Mesenteric fat pad (tissue), 1 donor: Measurements from ENCODE around the gene RAB22A. TPM values are rescaled to one million over a fixed set of nuclear protein-coding genes. Genes with fewer than 3 reads are reported as not detected.
"Not testable (repeated sequence)": the region's sequence is repeated elsewhere in the genome, so short reads cannot be mapped to it uniquely, and the experiment has no call there.

Source experiments
- DNase-seq: peaks from one replicate; pipeline ENCODE4 v3.0.0-alpha.2; 2020; ENCODE audit warnings: low spot score
- total RNA-seq: library from RNA; stranded (reverse); fragmentation: NEBNext Ultra II Directional; extraction: Animal tissue kit (Norgen Biotek cat#: 25700); gene quantifications from one replicate; pipeline ENCODE4 v1.2.1, GENCODE V29; 2021
- donor health status: DM: yes; HTN: yes; CAD: no.

Gene RAB22A
- total RNA-seq, 1 donor from 2014 or later: 22.2 TPM

DNA sequence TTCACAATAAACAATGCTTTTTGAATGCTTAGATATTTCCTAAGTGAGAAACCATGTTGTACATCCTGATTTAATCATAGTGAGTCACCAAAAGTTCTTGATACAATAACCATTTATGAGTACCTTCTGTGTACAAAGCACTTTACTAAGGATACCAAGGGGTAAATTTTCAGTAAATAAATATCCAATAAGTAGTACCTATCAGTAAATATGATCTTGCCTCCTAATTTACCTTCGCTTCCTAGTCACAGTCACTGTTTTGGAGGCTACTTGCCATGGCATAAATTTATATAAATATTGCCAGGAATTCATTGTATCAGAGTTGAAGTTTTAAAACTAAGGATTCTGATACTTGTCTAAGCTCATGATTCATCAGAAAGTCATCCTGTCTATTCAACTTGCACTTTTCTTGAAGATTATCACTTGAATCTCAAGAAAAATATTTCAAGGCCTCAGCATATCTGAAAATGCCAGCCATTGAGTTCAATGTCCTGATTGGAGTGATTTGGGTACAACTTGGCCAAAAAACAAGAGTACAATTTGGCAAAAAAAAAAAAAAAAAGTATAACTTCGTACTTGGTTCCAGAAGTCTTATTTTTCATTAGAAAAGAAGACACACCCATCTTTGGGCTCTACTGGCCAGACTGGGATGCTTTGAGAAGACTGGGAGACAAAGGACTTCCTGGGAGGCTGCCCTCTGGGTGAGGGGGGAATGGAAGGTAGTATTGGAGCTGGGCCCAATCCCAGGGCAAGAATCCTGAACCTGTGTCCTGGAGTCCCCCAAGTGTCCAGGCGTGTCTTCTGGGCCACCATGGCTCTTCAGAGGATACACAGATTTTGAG, 32.8 kb downstream of the RAB22A start:
- DNase-seq: no peak

DNA sequence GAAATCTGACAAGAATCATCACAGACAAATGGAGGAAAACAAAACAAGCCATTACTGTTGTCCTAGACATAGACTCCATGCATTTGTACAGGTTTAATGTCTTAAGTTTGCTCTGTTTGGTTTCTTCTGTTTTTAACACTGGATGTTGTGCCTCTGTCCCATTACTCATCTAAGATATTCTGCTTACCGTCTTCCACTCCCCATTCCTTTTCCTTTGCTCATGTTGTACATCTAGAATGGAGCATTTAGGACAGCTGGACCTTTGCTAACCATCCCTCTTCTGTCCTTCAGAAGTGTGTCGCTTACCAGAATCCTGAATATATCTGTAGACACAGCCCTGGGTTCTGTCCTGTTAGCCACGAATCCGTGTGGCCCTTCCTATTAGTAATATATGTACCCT, 35.2 kb downstream of the RAB22A start:
- DNase-seq: no peak

DNA sequence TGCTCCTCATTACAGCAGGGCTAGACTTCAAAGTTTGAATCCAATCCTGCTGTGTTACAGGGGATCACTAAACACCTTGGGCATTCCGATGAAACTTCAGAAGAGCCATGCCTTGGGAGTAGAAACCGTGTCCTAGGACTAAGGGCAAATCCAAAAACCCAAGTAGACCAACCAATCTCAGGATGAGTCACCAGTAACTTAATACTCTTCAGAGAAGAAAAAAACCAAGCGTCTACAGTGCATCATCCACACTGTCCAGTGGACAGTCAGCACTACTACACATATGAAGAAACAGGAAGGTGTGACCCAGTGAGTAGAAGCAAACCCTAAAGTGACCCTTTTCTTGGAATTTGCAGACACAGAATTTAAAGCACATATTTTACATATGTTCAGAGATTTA, 40.1 kb downstream of the RAB22A start:
- DNase-seq: no peak

DNA sequence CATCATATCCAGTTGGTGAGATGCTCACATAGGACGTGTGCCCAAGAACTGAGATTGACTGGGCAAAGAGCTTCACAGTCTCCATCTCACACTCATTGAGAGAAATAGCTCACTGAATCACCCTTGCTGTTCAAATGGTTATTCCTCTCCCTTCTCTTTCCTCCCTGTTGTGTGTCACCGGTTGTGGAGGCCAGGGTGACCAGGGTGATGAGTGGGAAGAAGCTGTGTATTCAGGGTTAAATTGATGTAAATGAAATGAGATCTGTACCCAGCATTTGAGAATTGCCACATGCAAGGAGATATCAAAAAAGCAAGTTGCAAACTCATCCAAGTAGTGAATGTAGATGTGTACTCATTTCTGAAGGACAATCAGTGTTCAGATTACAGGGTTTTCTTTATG, 43.0 kb downstream of the RAB22A start:
- no peak for DNase-seq

DNA sequence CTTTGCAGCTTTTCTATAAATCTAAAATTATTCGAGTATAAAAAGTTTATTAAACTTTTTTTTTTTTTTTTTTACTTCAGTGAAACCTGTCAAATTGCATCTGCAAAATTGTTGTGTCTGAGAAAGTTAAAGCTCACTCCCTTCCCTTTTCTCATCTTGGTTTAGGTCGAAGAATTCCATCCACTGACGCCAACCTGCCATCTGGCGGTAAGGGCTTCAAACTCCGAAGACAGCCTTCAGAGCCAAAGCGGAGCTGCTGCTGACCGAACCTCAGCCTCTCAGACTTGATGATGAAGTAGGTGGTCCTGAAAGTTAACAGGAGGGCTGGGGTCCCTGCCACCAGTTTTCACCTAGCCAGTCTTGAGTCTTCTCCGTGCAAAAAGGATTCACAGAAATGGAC, 49.9 kb downstream of the RAB22A start:
- DNase-seq: no peak

DNA sequence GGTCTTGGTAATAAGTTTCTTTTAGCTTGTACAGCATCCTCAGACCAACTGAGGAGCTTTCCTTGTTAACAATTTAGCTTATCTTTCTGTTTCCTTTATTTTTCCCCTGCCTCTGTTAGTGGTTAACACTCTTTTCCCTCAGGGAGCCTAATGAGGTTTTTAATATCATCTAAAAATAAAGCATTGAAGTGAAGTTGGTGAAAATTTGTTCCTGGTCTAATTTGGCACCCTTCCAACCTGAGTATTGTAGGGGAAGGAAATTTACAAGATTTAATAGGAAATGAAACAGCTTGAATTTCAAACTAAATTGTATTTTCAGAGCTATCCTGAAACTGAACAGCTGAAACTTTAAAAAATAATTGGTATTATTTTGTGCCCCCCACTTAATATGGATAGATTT, 51.4 kb downstream of the RAB22A start:
- no peak for DNase-seq

DNA sequence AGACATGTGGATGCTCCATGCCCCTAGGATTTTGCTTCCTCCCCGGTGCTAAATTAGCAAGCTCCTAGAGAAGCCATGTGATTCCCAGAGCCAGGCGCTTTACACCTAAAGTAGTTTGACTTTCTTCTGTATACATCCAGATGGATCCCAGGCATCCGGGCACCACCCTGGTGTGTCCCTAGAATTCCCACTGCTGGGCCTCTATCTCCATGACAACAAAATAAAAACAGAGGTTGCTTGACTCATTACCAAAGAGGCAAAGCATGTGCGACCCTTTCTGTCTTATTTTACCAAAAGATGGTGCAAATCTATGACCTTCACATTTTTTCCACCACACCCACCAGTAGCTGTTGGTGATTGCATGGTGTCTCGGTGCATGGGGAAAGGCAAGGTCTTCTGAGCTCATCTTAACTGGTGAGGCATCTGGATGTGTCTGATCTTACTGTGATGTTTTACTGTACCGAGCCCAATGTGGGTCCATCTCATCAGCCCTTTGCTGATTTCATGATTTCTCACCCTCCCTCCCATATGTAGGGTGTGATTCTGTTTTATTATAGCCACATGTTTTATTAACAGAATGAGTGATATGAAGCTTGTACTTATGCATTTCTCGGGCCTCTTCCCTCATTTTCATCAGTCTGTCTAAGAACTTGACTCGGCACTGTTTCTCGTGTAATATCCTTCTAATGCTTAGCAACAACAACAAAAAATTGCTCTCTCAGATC, 52.1 kb downstream of the RAB22A start:
- no peak for DNase-seq

DNA sequence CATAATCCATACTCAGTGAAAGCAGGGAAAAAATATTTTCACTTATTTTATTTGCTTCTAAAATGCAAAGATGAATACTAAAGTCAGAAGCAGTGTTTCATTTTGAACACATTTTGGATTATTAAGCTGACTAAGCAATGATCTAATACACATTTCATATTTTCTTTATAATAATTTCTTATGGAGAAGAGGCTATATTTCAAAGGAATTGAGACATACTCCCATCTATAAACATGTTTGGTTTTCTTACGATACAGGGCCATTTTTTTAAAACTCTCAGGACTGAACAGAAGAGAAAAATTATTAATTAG, 52.6 kb downstream of the RAB22A start:
- DNase-seq: no peak

DNA sequence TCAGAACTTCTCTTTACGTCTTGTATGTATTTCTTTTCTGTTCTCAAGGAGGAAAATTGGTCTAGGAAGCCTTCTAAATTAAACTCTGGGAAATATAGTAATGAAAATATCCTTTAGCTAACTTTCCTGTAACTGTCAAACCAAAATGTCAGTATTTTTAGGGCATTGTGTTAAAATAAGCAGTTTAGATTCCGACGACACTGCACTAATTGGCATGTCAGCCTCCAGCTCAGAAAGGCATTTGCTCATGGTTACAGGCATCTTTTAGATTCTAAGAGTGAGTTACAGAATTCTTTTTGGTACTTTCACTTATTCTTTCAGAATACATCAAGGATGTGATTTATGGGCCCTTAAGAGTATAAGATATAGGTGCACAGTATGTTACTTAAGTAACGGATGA, 53.5 kb downstream of the RAB22A start:
- DNase-seq: no peak

DNA sequence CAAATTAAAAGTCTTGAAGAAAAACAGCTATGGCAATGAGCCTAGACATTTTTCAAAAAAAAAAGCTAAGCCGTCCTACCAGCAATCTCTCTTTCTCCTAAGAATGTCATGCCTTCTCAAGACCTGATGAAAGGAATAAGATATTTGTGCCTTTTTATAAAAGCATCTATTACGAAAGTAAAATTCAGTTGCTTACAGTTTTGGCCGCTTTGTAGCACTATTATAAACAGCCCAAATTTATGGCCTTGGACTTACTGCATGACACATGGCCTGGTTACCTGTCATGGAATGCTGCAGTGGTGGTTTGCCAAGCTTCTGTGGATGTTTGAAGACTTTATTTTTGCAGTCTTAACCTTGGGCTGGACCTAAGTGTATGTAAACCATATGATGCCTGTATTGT, 57.4 kb downstream of the RAB22A start:
- DNase-seq: no peak

DNA sequence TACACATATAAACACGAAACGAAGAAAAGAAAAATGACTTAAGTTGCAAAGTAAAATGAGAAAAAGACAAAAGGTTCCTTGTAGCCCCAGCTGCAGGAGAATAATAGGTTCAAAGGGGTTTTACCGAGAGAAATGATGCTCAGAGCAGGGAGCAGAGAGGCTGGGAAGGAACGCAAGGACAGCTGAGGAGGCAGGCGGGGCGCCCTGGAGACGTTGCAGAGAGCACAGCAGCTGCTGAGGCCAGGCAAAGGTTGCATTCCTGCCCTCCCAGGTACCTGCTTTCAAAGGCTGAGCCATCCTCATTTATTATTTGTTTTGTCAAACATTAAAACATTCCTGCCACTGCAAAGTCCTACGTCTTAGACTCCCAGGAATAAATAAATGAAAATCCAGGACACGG, 63.3 kb downstream of the RAB22A start:
- no peak for DNase-seq

DNA sequence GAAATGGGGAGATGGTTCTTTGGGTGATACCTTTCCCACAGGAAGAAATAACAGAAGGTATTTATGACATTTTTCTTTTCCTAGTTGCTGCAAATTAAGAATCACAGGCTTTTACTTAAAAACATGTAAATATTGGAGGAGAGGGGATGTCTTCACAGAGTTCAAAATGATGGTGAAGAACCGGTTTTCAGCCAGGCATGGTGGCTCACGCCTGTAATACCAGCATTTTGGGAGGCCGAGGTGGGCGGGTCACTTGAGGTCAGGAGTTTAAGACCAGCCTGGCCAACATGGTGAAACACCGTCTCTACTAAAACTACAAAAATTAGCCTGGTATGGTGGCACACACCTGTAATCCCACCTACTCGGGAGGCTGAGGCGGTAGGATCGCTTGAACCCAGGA, 63.8 kb downstream of the RAB22A start:
- not testable (repeated sequence) for DNase-seq

DNA sequence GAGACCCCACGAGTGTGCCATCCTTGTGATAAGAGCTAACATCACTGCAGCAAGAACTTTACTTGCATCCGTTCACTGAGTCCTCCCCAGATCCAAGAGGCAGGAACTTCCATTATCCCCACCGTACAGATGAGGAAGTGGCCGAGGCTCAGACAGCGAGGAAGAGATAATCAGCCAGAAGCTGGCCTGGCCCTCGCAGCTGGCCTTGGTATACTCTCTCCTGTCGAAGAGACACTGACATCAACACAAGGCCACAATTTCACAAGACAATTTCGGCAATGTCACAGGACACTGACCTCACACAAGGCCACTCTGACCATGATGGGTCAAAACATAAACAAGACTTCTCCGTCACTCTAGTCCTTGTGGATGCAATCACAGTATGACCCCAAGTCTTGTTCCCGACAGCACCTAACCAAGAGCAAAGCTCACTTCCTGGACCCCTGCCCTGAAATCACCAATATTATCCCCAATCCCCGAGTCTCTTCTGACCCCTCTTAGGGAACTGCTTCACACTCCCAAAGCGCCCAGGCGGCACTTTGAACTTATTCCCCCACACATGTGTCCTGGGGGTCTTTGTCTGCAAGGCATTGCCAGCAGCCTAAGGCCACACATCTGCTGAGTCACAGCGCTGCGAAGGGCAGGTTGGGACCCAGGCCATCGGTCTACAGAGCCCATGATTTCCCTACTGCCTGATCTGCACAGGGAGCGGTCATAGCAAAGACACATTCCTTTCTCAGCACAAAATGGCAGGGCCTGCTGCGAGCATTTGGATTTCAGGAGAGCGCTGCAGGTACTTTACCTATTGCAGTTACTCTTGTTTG, 64.7 kb downstream of the RAB22A start:
- no peak for DNase-seq

DNA sequence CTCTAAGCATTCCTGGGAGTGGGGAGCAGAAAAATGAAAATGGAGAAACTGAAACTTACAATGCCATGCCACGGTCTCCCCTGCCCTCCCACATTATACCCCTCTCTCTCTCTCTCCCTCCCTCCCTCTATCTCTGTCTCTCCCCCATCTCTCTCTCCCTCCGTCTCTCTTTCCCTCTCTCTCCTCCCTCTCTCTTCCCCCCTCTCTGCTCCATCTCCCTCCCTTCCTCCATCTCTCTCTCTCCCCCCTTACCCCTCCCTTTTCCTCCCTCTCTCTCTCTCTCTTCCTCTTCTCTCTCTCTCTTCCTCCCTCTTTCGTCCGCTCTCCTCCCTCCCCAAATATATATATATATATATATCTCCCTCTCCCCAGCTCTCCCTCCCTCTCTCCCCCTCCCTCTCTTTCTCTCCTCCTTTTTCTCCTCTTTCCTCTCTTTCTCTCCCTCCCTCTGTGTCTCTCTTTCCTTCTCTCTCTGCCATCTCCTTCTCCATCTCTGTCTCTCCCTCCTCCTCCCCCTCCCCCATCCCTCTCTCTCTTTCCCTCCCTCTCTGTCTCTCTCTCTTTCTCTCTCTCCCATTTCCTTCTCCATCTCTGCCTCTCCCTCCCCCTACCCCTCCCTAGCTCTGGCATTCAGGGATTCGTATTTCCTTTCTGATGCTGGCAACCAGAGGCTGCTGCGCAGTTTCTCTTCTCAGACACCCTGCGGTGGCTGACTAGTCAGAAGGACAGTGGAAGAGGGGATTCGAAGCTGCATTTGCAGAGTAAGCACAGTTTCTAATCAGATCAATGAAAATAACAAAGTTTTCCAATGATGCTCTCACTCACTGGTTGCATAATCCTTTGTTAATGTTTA, 65.6 kb downstream of the RAB22A start:
- DNase-seq: no peak

DNA sequence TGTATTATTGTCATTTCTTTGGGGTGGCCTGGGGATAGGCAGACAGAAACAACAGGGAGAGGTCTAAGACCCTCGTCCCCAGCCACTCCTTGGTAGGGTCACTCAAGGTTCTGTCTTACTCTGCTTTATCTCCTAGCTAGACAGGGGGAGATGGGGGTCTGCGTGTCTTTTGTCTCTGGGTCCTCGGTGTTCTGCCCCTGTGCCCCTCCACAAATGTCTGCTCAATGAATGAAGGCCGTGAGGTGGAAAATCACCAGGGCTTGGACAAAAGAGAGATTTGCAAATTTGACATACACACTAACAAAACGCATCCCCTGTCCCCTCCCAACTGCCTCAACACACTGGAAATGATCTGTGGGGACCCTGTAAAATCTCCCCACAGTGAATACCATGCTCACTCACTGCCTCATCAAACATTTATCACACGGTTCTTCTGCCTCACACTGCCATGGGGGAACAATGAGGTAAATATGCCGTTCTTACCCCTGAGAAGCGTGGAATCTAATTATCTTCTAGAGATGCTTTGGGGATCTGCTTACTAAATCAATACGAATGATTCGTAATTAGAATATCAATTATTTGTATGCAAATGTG, 66.3 kb downstream of the RAB22A start:
- no peak for DNase-seq

DNA sequence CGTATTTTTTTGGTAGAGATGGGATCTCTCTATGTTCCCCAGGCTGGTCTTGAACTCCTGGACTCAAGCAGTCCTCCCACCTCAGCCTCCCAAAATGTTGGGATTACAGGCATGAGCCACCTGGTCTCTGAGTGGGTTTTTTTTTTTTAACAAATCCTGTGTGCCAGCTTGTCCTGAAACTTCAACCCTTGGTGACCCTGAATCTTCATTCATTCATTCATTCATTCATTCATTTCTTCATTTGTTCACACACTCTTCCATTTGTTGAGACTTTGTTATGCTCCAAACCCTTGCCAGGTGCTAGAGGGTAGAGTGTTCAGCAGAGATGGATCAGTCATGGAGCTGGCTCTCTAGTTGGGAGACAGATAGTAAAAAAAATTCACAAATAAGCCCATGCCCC, 67.5 kb downstream of the RAB22A start:
- no peak for DNase-seq

DNA sequence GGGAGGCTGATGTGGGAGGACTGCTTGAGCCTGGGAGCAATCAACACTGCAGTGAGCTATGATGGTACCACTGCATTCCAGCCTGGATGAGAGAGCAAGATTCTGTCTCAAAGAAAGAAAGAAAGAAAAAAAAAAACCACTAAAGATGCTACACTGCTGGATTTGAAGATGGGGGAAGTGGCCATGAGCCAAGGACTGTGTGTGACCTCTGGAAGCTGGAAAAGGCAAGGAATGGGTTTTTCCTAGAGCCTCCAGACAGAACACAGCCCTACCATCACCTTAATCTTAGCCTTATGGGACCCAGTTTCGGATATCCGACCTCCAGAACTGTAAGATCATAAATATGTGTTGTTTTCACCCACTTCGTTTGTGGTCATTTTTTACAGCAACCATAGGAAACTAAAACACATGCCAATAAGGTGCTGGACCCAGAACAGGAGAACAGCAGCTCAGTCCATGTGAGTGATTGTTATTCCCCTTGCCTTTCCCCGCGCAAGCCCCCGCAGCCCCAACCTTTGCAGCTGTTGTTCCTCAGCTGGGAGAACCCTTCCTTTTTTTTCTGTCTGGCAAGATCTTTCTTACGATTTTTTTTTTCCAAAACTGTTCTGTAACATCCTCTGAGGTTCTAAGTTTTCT, 68.4 kb downstream of the RAB22A start:
- DNase-seq: no peak

DNA sequence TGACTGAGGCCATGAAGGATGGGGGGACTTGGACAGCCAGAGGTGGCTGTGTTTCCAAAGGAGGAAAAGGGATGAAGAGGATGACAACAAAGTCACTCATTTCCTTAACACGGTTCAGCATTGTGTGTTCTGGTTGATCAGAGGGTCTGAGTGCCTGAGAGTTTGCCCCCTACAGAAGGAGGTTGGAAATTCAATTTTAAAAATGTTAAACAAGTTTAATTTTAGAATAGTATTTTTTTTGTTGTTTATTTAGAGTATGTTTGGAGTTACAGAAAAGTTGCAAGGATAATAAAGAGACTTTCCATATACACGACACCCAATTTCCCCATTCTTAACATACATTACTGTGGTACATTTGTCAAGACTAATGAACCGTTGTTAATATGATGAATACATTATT, 69.2 kb downstream of the RAB22A start:
- no peak for DNase-seq

DNA sequence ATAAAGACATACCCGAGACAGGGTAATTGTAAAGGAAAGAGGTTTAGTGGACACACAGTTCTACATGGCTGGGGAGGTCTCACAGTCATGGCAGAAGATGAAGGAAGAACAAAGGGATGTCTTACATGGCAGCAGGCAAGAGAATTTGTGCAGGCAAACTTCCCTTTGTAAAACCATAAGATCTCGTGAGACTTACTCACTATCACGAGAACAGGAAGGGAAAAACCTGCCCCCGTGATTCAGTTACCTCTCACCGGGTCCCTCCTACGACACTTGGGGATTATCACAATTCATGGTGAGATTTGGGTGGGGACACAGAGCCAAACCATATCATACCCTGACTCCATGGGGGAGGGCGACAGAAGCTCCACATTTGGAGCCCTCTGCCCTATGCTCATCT, 72.1 kb downstream of the RAB22A start:
- DNase-seq: no peak

DNA sequence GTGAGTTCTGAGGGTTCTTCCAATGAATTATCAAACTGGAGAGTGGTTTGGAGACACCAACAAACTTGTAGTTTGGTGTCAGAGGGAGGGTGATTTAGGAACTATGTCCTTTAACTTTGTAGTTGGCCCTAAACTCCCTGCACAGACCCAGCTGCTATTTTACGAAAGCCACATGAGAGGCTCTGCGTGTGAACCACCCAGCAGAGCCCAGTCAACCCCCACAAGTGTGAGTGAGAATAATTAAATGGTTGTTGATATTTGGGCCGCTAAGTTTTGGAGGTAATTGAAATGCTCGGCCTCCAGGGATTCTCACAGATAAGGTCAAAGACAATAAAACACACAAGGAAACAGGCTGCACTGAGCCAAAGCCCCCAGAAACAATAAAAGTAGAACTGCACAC, 72.6 kb downstream of the RAB22A start:
- no peak for DNase-seq
